Brain pericyte (primary cell): ENCODE data around the gene PLD2.

Experiments used
- DNase-seq: peaks from one replicate; pipeline ENCODE4 v3.0.0-alpha.2; 2012; ENCODE audit warnings: low read depth, low spot score

PLD2 gene

GRCh38 chr17:4833941-4834680 lies 27.2 kb downstream of the PLD2 start:
- DNase-seq = no peak

- DNase-seq = no peak
These were observed 27.7 kb downstream of the PLD2 start for GRCh38 chr17:4834681-4835020.

- DNase-seq = no peak
These were observed 29.3 kb downstream of the PLD2 start for GRCh38 chr17:4836221-4836620.

GRCh38 chr17:4837471-4838308 lies 30.7 kb downstream of the PLD2 start:
- DNase-seq = no peak

- no peak for DNase-seq
These were observed 31.4 kb downstream of the PLD2 start for GRCh38 chr17:4838309-4838785.

GRCh38 chr17:4839221-4839620 lies 32.3 kb downstream of the PLD2 start:
- no peak for DNase-seq

GRCh38 chr17:4839965-4840892 lies 33.3 kb downstream of the PLD2 start:
- DNase-seq = no peak

GRCh38 chr17:4840893-4841242 lies 33.9 kb downstream of the PLD2 start:
- no peak for DNase-seq

GRCh38 chr17:4842376-4842775 lies 35.4 kb downstream of the PLD2 start:
- no peak for DNase-seq

- DNase-seq = no peak
These were observed 36.5 kb downstream of the PLD2 start for GRCh38 chr17:4843321-4844000.

- no peak for DNase-seq
These were observed 38.2 kb downstream of the PLD2 start for GRCh38 chr17:4845118-4845517.

- no peak for DNase-seq
These were observed 39.9 kb downstream of the PLD2 start for GRCh38 chr17:4846635-4847390.

GRCh38 chr17:4849011-4849536 lies 42.1 kb downstream of the PLD2 start:
- DNase-seq = no peak

GRCh38 chr17:4850246-4850645 lies 43.3 kb downstream of the PLD2 start:
- DNase-seq = no peak

- DNase-seq = no peak
These were observed 44.1 kb downstream of the PLD2 start for GRCh38 chr17:4851084-4851483.

- DNase-seq = no peak
These were observed 45.7 kb downstream of the PLD2 start for GRCh38 chr17:4852567-4853207.

GRCh38 chr17:4853208-4853671 lies 46.3 kb downstream of the PLD2 start:
- DNase-seq = no peak

GRCh38 chr17:4854111-4854681 lies 47.2 kb downstream of the PLD2 start:
- no peak for DNase-seq

GRCh38 chr17:4856271-4856936 lies 49.5 kb downstream of the PLD2 start:
- DNase-seq = no peak
